NCI-H1436 treated with DMSO at 0.1 percent for 48 hours (cell line): ENCODE results near the gene SERTAD1.

Source experiments
- DNase-seq: peaks from one replicate; lab custom pipeline; 2025; lab: John Stamatoyannopoulos, UW

SERTAD1 gene

GRCh38 chr19:40400559-40400958 is 25.2 kb downstream of the SERTAD1 start:
- DNase-seq: no peak

- no peak for DNase-seq
Measured at GRCh38 chr19:40398417-40399131, 27.2 kb downstream of the SERTAD1 start.

GRCh38 chr19:40397568-40397906 is 28.3 kb downstream of the SERTAD1 start:
- no peak for DNase-seq

GRCh38 chr19:40396886-40397567 is 28.8 kb downstream of the SERTAD1 start:
- no peak for DNase-seq

GRCh38 chr19:40395956-40396355 is 29.8 kb downstream of the SERTAD1 start:
- DNase-seq: no peak

- DNase-seq: no peak
Measured at GRCh38 chr19:40394816-40395210, 31.0 kb downstream of the SERTAD1 start.

GRCh38 chr19:40393894-40394815 is 31.6 kb downstream of the SERTAD1 start:
- no peak for DNase-seq

GRCh38 chr19:40392894-40393517 is 32.8 kb downstream of the SERTAD1 start:
- DNase-seq: no peak

GRCh38 chr19:40392123-40392522 is 33.7 kb downstream of the SERTAD1 start:
- no peak for DNase-seq

GRCh38 chr19:40390084-40390742 is 35.6 kb downstream of the SERTAD1 start, which contains the start of gene HIPK4:
Gene HIPK4 (minus strand): TSS chr19:40390181. CDS start chr19:40389902, 279 bp downstream.
- DNase-seq: no peak

GRCh38 chr19:40389404-40390083 is 36.2 kb downstream of the SERTAD1 start:
- no peak for DNase-seq

- DNase-seq: no peak
Measured at GRCh38 chr19:40388481-40388880, 37.3 kb downstream of the SERTAD1 start.

GRCh38 chr19:40387155-40387554 is 38.6 kb downstream of the SERTAD1 start:
- DNase-seq: no peak

- DNase-seq: no peak
Measured at GRCh38 chr19:40383668-40384248, 42.0 kb downstream of the SERTAD1 start.

- DNase-seq: no peak
Measured at GRCh38 chr19:40381321-40381720, 44.5 kb downstream of the SERTAD1 start.

- DNase-seq: no peak
Measured at GRCh38 chr19:40380199-40381037, 45.4 kb downstream of the SERTAD1 start.

- no peak for DNase-seq
Measured at GRCh38 chr19:40379446-40380198, 46.2 kb downstream of the SERTAD1 start.

- no peak for DNase-seq
Measured at GRCh38 chr19:40378509-40378908, 47.3 kb downstream of the SERTAD1 start.

GRCh38 chr19:40377876-40378385 is 47.9 kb downstream of the SERTAD1 start:
- no peak for DNase-seq
